Type B pancreatic cell (in vitro differentiated cells): ENCODE measurements around the gene MAP3K6. TPM values are rescaled to one million over a fixed set of nuclear protein-coding genes. Genes with fewer than 3 reads are reported as not detected.
"Not testable (repeated sequence)": the region's sequence is repeated elsewhere in the genome, so short reads cannot be mapped to it uniquely, and the experiment has no call there.

Experiments
- DNase-seq: peaks from one replicate; pipeline ENCODE4 v3.0.0; 2021; ENCODE audit warnings: mixed read lengths; ENCODE audit not compliant: unreplicated experiment; ENCODE audit errors: extremely low spot score
- H3K27ac Mint-ChIP-seq: 2 replicates; pipeline ENCODE4 v1.8.0; 2021; ENCODE audit warnings: mild to moderate bottlenecking, mixed read lengths
- H3K27me3 Mint-ChIP-seq: 2 replicates; pipeline ENCODE4 v1.8.0; 2021; ENCODE audit warnings: mixed read lengths
- H3K36me3 Mint-ChIP-seq: 2 replicates; pipeline ENCODE4 v1.8.0; 2021; ENCODE audit warnings: mixed read lengths
- H3K4me1 Mint-ChIP-seq: one replicate; pipeline ENCODE4 v1.8.0; 2021; ENCODE audit warnings: mixed read lengths; ENCODE audit not compliant: unreplicated experiment
- H3K4me3 Mint-ChIP-seq: 2 replicates; pipeline ENCODE4 v1.8.0; 2021; ENCODE audit warnings: mild to moderate bottlenecking, mixed read lengths
- H3K9me3 Mint-ChIP-seq: 2 replicates; pipeline ENCODE4 v1.8.0; 2021; ENCODE audit warnings: mixed read lengths
- total RNA-seq: library from RNA; stranded (reverse); gene quantifications from 2 replicates; pipeline ENCODE4 v1.2.1, GENCODE V29; 2021; ENCODE audit warnings: low replicate concordance
- TF ChIP-seq, protein P1 (sequence below): fragments of 200-600 bp; sonication (generic); conservative IDR thresholded peaks from 2 replicates; pipeline ENCODE4 v1.5.0; 2021; ENCODE audit warnings: antibody characterized with exemption, mild to moderate bottlenecking

Gene MAP3K6
- total RNA-seq, 1 donor from 2014 or later, result 15.6 TPM

DNA sequence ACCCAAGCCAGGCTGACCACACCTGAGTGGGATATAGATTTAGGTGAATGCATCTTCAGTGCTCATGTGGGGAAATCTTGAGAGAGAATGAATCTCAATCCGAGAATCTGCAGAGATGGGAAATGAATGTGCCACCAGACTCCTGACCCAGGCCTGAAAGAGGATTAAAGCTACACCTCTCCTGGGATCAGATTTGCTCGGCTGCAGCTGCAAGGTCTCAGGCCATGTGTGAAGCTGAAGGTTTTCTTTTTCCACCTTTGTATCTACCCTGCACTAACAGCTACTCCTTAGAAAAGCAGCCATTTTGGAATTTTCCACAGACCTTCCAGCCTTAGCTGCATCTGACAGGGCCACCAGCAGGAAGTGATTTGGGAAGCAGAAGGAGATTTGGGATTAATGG is 43.9 kb upstream of the MAP3K6 start:
- H3K27ac Mint-ChIP-seq, result no peak overlapping the region
- H3K9me3 Mint-ChIP-seq, result no peaks in the 10 kb centered on the region
- peaks cover 11% of the 10 kb centered on the region for H3K4me1 Mint-ChIP-seq
- H3K4me3 Mint-ChIP-seq, result no peak overlapping the region
- peaks cover 40% of the 10 kb centered on the region for H3K36me3 Mint-ChIP-seq
- DNase-seq, result no peak
- TF ChIP-seq, protein P1, sequence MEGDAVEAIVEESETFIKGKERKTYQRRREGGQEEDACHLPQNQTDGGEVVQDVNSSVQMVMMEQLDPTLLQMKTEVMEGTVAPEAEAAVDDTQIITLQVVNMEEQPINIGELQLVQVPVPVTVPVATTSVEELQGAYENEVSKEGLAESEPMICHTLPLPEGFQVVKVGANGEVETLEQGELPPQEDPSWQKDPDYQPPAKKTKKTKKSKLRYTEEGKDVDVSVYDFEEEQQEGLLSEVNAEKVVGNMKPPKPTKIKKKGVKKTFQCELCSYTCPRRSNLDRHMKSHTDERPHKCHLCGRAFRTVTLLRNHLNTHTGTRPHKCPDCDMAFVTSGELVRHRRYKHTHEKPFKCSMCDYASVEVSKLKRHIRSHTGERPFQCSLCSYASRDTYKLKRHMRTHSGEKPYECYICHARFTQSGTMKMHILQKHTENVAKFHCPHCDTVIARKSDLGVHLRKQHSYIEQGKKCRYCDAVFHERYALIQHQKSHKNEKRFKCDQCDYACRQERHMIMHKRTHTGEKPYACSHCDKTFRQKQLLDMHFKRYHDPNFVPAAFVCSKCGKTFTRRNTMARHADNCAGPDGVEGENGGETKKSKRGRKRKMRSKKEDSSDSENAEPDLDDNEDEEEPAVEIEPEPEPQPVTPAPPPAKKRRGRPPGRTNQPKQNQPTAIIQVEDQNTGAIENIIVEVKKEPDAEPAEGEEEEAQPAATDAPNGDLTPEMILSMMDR, result no peak
- H3K27me3 Mint-ChIP-seq, result no peaks in the 10 kb centered on the region

DNA sequence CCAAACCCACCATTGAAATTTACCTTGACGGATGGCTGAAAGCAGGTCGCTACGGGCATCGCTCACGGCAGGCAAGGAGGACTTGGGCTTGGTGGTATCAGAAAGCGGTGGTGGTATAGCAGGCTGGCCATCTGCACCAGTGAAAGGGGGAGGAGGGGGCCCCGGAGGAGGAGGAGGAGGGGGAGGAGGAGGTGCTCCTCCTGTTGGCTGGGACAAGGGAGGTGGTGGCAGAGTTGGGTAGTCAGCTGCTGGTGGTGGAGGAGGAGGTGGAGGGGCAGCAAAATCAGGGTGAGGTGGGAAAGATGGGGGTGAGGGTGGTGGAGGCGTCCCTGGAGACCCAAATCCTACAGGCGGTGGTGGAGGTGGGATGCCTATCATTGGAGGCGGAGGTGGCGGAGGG is 42.9 kb upstream of the MAP3K6 start:
- DNase-seq, result no peak
- Mint-ChIP-seq H3K27ac (no peak overlapping the region), H3K4me1 (peaks cover 17% of the 10 kb centered on the region), H3K4me3 (no peak overlapping the region), H3K27me3 (no peaks in the 10 kb centered on the region), H3K36me3 (peaks cover 32% of the 10 kb centered on the region), H3K9me3 (no peaks in the 10 kb centered on the region)
- TF ChIP-seq, protein P1, result no peak

DNA sequence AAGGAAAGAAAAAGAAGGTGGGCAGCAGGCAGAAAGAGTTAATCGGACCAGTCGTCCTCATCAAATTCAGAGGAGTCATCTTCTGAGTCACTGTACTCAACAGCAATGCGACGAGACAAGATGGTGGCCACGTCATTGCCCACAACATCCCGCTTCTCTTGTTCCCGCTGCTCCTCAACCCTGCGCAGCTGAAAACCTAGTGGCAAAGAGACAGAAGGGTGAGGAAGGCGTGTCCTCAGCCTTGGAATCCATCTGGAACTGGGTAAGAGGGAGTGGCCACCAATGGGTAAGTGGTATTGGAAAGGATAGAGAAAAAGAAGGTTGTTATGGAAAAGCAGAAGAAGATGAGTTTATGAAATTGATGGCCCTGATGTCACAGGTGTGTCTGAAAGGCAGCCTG is 41.4 kb upstream of the MAP3K6 start:
- H3K27ac Mint-ChIP-seq, result no peak overlapping the region
- TF ChIP-seq, protein P1, result no peak
- no peak for DNase-seq
- no peaks in the 10 kb centered on the region for H3K27me3 Mint-ChIP-seq
- no peaks in the 10 kb centered on the region for H3K9me3 Mint-ChIP-seq
- H3K4me1 Mint-ChIP-seq, result peaks cover 31% of the 10 kb centered on the region
- no peak overlapping the region for H3K4me3 Mint-ChIP-seq
- H3K36me3 Mint-ChIP-seq, result peaks cover 21% of the 10 kb centered on the region

DNA sequence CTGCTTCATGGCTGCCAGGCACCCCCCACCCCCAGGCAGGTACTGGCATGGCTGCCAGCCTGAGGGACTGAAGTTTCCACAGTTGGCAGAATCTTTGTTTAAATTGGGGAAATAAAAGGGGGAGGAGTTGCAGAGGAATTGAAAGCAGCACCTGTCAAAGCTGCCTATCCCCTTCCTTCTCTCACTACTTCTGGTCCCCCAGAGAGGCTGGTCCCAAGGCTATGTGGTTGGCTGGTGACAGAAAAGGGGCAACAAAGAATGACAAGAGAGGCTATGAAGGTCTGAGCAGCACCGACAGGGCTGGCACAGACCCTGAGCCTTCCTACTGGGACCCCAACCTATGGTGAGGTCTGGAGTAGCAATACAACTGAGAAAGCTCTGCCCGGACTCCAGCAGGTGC is 40.0 kb upstream of the MAP3K6 start:
- not testable (repeated sequence) for H3K27ac Mint-ChIP-seq

DNA sequence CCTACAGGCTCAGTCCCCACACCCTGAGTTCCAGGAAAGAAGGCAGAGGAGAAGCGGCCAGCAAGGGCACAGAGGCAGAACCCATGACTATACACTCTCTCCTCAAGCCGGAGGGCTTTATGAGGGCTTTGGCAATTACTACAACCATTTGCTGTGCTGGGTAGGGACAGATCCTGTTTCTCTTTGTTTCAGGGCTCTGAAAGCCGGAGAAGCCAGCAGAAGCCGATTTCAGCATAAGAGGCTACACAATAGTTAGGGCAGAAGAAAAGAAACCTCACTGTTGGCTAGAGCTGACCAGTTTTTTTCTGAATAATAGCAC is 39.6 kb upstream of the MAP3K6 start:
- Mint-ChIP-seq H3K4me1 (peaks cover 36% of the 10 kb centered on the region), H3K27ac (peak overlapping the region; percentile 50), H3K4me3 (no peak overlapping the region), H3K27me3 (no peaks in the 10 kb centered on the region), H3K9me3 (no peaks in the 10 kb centered on the region), H3K36me3 (peaks cover 17% of the 10 kb centered on the region)
- no peak for DNase-seq
- TF ChIP-seq, protein P1, result no peak

More for the DNA sequence above, 40.0 kb upstream of the MAP3K6 start:
- not testable (repeated sequence) for H3K4me3 Mint-ChIP-seq, H3K9me3 Mint-ChIP-seq, H3K27me3 Mint-ChIP-seq, DNase-seq
- H3K36me3 Mint-ChIP-seq, result peaks cover 17% of the 10 kb centered on the region
- peaks cover 36% of the 10 kb centered on the region for H3K4me1 Mint-ChIP-seq

DNA sequence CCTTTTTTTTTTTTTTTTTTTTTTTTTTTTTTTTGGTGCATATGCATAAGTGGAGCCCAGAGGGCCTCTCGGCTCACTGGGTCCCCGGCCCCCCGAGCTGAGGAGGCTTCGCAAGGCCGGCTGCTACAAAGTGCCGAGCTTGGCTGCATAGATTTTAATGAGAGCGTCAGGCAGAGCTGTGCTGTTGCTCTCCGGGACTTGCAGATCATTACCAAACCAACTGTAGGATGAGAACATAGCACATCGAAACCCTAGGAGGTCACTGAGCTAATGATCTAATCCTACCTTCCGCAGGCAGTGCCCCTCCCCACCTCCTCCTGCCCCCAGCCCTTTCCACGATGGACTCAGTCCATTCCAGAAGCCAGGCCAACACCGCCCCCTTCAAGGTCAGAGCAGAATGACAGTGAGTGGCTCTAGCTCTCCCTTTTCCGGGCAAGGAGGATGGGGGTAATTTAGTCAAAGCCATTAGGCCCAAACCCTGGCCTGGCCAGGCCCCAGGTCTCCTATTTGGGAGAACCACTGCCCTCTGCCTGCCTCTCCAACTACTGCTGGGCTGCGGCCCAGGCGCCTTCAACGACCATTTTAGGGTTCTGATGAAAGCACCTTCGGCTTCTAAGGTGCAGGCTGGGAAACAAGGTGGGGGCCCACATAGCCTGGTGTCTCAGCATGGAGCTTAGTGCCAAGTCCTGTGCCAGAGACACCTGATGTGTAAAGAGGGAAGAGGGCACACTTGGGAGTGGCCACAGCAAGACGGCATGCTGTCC is 39.0 kb upstream of the MAP3K6 start:
- not testable (repeated sequence) for H3K27me3 Mint-ChIP-seq, DNase-seq, H3K9me3 Mint-ChIP-seq, H3K4me3 Mint-ChIP-seq
- Mint-ChIP-seq H3K27ac (peak overlapping the region; percentile 50), H3K4me1 (peaks cover 38% of the 10 kb centered on the region), H3K36me3 (peaks cover 12% of the 10 kb centered on the region)
- TF ChIP-seq, protein P1, result peak; percentile 14
